Skeletal muscle tissue (tissue), 4 donors: ENCODE data around the gene NDUFV3. TPM values are rescaled to one million over a fixed set of nuclear protein-coding genes. Genes with fewer than 3 reads are reported as not detected.
"Not testable (repeated sequence)": the region's sequence is repeated elsewhere in the genome, so short reads cannot be mapped to it uniquely, and the experiment has no call there.

Experiments
- H3K27ac ChIP-seq: one replicate; pipeline ENCODE4 v1.7.0; 2013; ENCODE audit warnings: mild to moderate bottlenecking, low read depth, low read length, inconsistent platforms
- H3K27me3 ChIP-seq, 3 donors: one replicate each; pipeline ENCODE4 v1.7.0; 2013; ENCODE audit warnings: low read length in 3 of 3; ENCODE audit not compliant: control insufficient read depth in 3 of 3, insufficient read depth in 3 of 3
- H3K36me3 ChIP-seq, 3 donors: one replicate each; pipeline ENCODE4 v1.7.0; 2013; ENCODE audit warnings: low read length in 3 of 3; ENCODE audit not compliant: control insufficient read depth in 3 of 3, insufficient read depth in 3 of 3
- H3K4me1 ChIP-seq, 3 donors: one replicate each; pipeline ENCODE4 v1.7.0; 2013; ENCODE audit warnings: low read length in 3 of 3, mild to moderate bottlenecking in 3 of 3; ENCODE audit not compliant: control insufficient read depth in 3 of 3, insufficient read depth in 3 of 3
- H3K4me3 ChIP-seq, 3 donors: one replicate each; pipeline ENCODE4 v1.7.0; 2013; ENCODE audit warnings: low read length in 3 of 3
- H3K9ac ChIP-seq, 3 donors: one replicate each; pipeline ENCODE4 v1.7.0; 2013; ENCODE audit warnings: low read length in 3 of 3, mild to moderate bottlenecking in 3 of 3, moderate library complexity in 2 of 3, low read depth in 1 of 3
- H3K9me3 ChIP-seq, 3 donors: one replicate each; pipeline ENCODE4 v1.7.0; 2013; ENCODE audit warnings: low read length in 3 of 3; ENCODE audit not compliant: control insufficient read depth in 3 of 3
- total RNA-seq: library from RNA; depleted of rRNA; stranded (reverse); fragments of >200 nt; gene quantifications from one replicate; pipeline ENCODE4 v1.2.3, GENCODE V29; 2014
- donor health status: Osteomylitis.

The NDUFV3 gene
- total RNA-seq, 1 donor from 2014 or later = 45.9 TPM

GRCh38 chr21:42918291-42918690 is 25.2 kb downstream of the NDUFV3 start:
- Histone ChIP-seq H3K9me3 (no peaks in the 10 kb centered on the region), H3K36me3 (no peaks in the 10 kb centered on the region)

GRCh38 chr21:42921927-42922326 is 28.8 kb downstream of the NDUFV3 start:
- H3K27ac ChIP-seq = no peak overlapping the region

More at GRCh38 chr21:42918291-42918690, 25.2 kb downstream of the NDUFV3 start:
- Histone ChIP-seq H3K9ac (no peak overlapping the region), H3K27ac (no peak overlapping the region), H3K4me3 (no peak overlapping the region), H3K27me3 (no peaks in the 10 kb centered on the region), H3K4me1 (peaks cover 0 to 3% (median 2%) of the 10 kb centered on the region in 3 donors)

GRCh38 chr21:42922918-42923317 is 29.8 kb downstream of the NDUFV3 start:
- Histone ChIP-seq H3K9me3 (no peaks in the 10 kb centered on the region), H3K27me3 (no peaks in the 10 kb centered on the region), H3K4me1 (peaks cover 3 to 9% (median 4%) of the 10 kb centered on the region in 3 donors), H3K4me3 (no peak overlapping the region), H3K9ac (no peak overlapping the region), H3K36me3 (no peaks in the 10 kb centered on the region), H3K27ac (no peak overlapping the region)

More at GRCh38 chr21:42921927-42922326, 28.8 kb downstream of the NDUFV3 start:
- H3K4me3 ChIP-seq = no peak overlapping the region
- H3K36me3 ChIP-seq = no peaks in the 10 kb centered on the region
- H3K27me3 ChIP-seq = no peaks in the 10 kb centered on the region
- H3K9me3 ChIP-seq = no peaks in the 10 kb centered on the region
- peaks cover 3 to 9% (median 4%) of the 10 kb centered on the region in 3 donors for H3K4me1 ChIP-seq
- H3K9ac ChIP-seq = no peak overlapping the region

- Histone ChIP-seq H3K9ac (peak overlapping the region in 2 of 3 donors; percentile 12 to 47), H3K4me1 (peaks cover 3 to 9% (median 4%) of the 10 kb centered on the region in 3 donors), H3K9me3 (no peaks in the 10 kb centered on the region), H3K27me3 (no peaks in the 10 kb centered on the region), H3K27ac (no peak overlapping the region), H3K36me3 (no peaks in the 10 kb centered on the region), H3K4me3 (no peak overlapping the region)
Measured at GRCh38 chr21:42923553-42924432, 30.7 kb downstream of the NDUFV3 start.

GRCh38 chr21:42924433-42924751 is 31.3 kb downstream of the NDUFV3 start:
- Histone ChIP-seq H3K9me3 (no peaks in the 10 kb centered on the region), H3K27ac (no peak overlapping the region), H3K4me3 (no peak overlapping the region), H3K9ac (no peak overlapping the region), H3K27me3 (no peaks in the 10 kb centered on the region), H3K36me3 (no peaks in the 10 kb centered on the region), H3K4me1 (peaks cover 3 to 9% (median 4%) of the 10 kb centered on the region in 3 donors)

- H3K27ac ChIP-seq = no peak within 1 kb of the TSS
- H3K9ac ChIP-seq = no peak within 1 kb of the TSS
- no peaks in the 10 kb centered on the region for H3K27me3 ChIP-seq
- no peak within 1 kb of the TSS for H3K4me3 ChIP-seq
- no peaks in the 10 kb centered on the region for H3K9me3 ChIP-seq
- peaks cover 3 to 9% (median 4%) of the 10 kb centered on the region in 3 donors for H3K4me1 ChIP-seq
- H3K36me3 ChIP-seq = no peaks in the 10 kb centered on the region
Measured at GRCh38 chr21:42925114-42925926, 32.2 kb downstream of the NDUFV3 start, which contains the start of gene ERVH48-1. Gene ERVH48-1, minus strand, starts transcription at chr21:42925630. Its CDS starts 6,624 bp downstream, at chr21:42919006.

- H3K9ac ChIP-seq = not testable (repeated sequence)
Measured at GRCh38 chr21:42927474-42928200, 34.5 kb downstream of the NDUFV3 start.

GRCh38 chr21:42929969-42930368 is 36.9 kb downstream of the NDUFV3 start:
- H3K9me3 ChIP-seq = no peaks in the 10 kb centered on the region
- H3K4me1 ChIP-seq = no peaks in the 10 kb centered on the region
- H3K4me3 ChIP-seq = no peak overlapping the region
- H3K9ac ChIP-seq = no peak overlapping the region
- H3K27me3 ChIP-seq = no peaks in the 10 kb centered on the region
- no peak overlapping the region for H3K27ac ChIP-seq
- H3K36me3 ChIP-seq = no peaks in the 10 kb centered on the region

More at GRCh38 chr21:42927474-42928200, 34.5 kb downstream of the NDUFV3 start:
- H3K27me3 ChIP-seq, H3K36me3 ChIP-seq, H3K4me1 ChIP-seq, H3K4me3 ChIP-seq, H3K27ac ChIP-seq, H3K9me3 ChIP-seq: not testable (repeated sequence)

GRCh38 chr21:42931560-42932235 is 38.6 kb downstream of the NDUFV3 start:
- no peaks in the 10 kb centered on the region for H3K9me3 ChIP-seq
- no peak overlapping the region for H3K27ac ChIP-seq
- no peak overlapping the region for H3K9ac ChIP-seq
- H3K36me3 ChIP-seq = no peaks in the 10 kb centered on the region
- H3K4me3 ChIP-seq = no peak overlapping the region
- H3K27me3 ChIP-seq = no peaks in the 10 kb centered on the region
- H3K4me1 ChIP-seq = no peaks in the 10 kb centered on the region
